Mucosa of descending colon (tissue), 3 donors: Measurements from ENCODE around the gene RAB17. TPM values are rescaled to one million over a fixed set of nuclear protein-coding genes. Genes with fewer than 3 reads are reported as not detected.

Experiments used
- ATAC-seq: fragments of 200-7000 bp; cut with Tn5 transposase; one replicate; pipeline ENCODE4 v1.9.1; 2020; ENCODE audit warnings: mild to moderate bottlenecking, moderate library complexity
- DNase-seq, 3 donors: peaks; one replicate each; pipeline ENCODE4 v3.0.0-alpha.2; 2020
- H3K36me3 ChIP-seq: fragments of 200-600 bp; one replicate; pipeline ENCODE4 v1.8.0; 2021; ENCODE audit warnings: low read depth, mild to moderate bottlenecking
- H3K4me1 ChIP-seq: fragments of 200-600 bp; one replicate; pipeline ENCODE4 v1.8.0; 2021; ENCODE audit warnings: low read depth, mild to moderate bottlenecking
- H3K4me3 ChIP-seq: fragments of 200-600 bp; one replicate; pipeline ENCODE4 v1.8.0; 2021; ENCODE audit warnings: mild to moderate bottlenecking
- H3K9me3 ChIP-seq: fragments of 200-600 bp; one replicate; pipeline ENCODE4 v1.8.0; 2021; ENCODE audit warnings: mild to moderate bottlenecking
- CTCF ChIP-seq: fragments of 200-600 bp; IDR thresholded peaks from one replicate; pipeline ENCODE4 v1.8.0; 2022; ENCODE audit warnings: antibody characterized with exemption, mild to moderate bottlenecking
- intact Hi-C, 2 donors: fragments of 100-400 bp; cut with DNase I in 1 of 2; cut with micrococcal nuclease in 1 of 2; formaldehyde crosslinking; loops; one replicate each; pipeline versions ENCODE4 v1.11.0 to v1.11.1; 2022; cut with DNase I, micrococcal nuclease
- total RNA-seq, 3 donors: library from RNA; stranded (reverse); fragmentation: NEBNext Ultra II Directional in 2 of 3; extraction: Animal tissue kit (Norgen Biotek cat#: 25700) in 2 of 3; gene quantifications; one replicate each; pipeline versions ENCODE4 v1.2.1 to v1.2.4, GENCODE V29; 2021 to 2023
- donor health status: DM: no; HTN: no; CAD: no; lungs with moderate emphysema.
- donor health status: DM: no; HTN: no; CAD: no.
- donor health status: DM: no; HTN: yes; CAD: no.

RAB17 gene
- total RNA-seq, 3 donors from 2014 or later, result 25.8 to 95.2 (median 62.8) TPM

GRCh38 chr2:237527233-237527632 lies 63.3 kb downstream of the RAB17 start:
- no peaks in the 10 kb centered on the region for H3K9me3 ChIP-seq
- TF ChIP-seq CTCF, result no peak
- intact Hi-C loops, result no loop called here
- no peaks in the 10 kb centered on the region for H3K4me1 ChIP-seq
- H3K4me3 ChIP-seq, result no peak overlapping the region
- DNase-seq (no peak), ATAC-seq (no peak)
- H3K36me3 ChIP-seq, result no peaks in the 10 kb centered on the region

DNA sequence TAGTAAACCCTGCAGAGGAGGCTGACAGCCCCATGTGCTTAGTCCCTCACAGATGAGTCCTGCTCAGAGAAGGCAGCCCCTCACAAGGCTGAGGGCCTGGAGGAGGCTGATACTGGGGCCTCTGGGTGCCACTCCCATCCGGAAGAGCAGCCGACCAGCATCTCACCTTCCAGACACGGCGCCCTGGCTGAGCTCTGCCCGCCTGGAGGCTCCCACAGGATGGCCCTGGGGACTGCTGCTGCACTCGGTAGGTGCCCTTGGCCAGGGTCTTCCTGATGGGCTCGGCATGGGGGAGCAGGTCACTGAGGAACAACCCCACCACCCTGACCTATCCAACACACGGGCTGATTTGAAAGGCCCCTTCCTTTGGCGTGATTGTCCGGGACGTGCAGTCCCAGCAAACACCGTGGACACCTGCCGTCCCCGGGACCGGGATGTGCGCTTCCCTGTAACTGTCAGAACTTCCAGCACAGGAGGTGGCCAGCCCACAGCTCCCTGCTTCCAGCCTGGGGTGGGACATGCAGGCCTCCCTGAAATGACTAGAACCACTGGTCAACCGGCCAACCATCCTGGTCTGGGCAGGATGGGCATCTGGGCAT lies 64.9 kb downstream of the RAB17 start:
- intact Hi-C loops, result no loop called here

GRCh38 chr2:237524631-237525030 lies 65.9 kb downstream of the RAB17 start:
- no peaks in the 10 kb centered on the region for H3K36me3 ChIP-seq
- no peak overlapping the region for H3K4me3 ChIP-seq
- TF ChIP-seq CTCF, result no peak
- H3K9me3 ChIP-seq, result no peaks in the 10 kb centered on the region
- no peak for ATAC-seq
- DNase-seq, result no peak
- H3K4me1 ChIP-seq, result no peaks in the 10 kb centered on the region
- intact Hi-C loops, result no loop called here

More for the DNA sequence above, 64.9 kb downstream of the RAB17 start:
- no peak for ATAC-seq
- no peaks in the 10 kb centered on the region for H3K4me1 ChIP-seq
- no peak overlapping the region for H3K4me3 ChIP-seq
- no peak for DNase-seq
- H3K9me3 ChIP-seq, result no peaks in the 10 kb centered on the region
- TF ChIP-seq CTCF, result no peak
- no peaks in the 10 kb centered on the region for H3K36me3 ChIP-seq

Other genes starting within 250 kb of the RAB17 start
- gene COL6A3, start 176.6 kb downstream of the RAB17 start, total RNA-seq, result 100 to 1,000 TPM in 2 of 3 donors, 10 to 100 TPM in 1; 20.9 to 235 (median 194) TPM
- gene MLPH, start 103.5 kb downstream of the RAB17 start, total RNA-seq, result 100 to 1,000 TPM in 2 of 3 donors, 10 to 100 TPM in 1; 46.8 to 133 (median 121) TPM
- gene PRLH, start 24.2 kb downstream of the RAB17 start, total RNA-seq, result not detected
- gene LRRFIP1, start 36.9 kb upstream of the RAB17 start, total RNA-seq, result 100 to 1,000 TPM; 114 to 157 (median 120) TPM
- gene RBM44, start 208.0 kb upstream of the RAB17 start, total RNA-seq, result 1 to 10 TPM in 1 of 3 donors, under 1 TPM in 2; 0.07 to 1.1 (median 0.35) TPM